Measurements from ENCODE around the gene LTBR.

GRCh38 chr12:6392504-6392903 lies 8.5 kb downstream of the LTBR start:
- TF ChIP-seq CTCF (IDR thresholded peaks at IDR 0.05) (no peak), POLR2AphosphoS5 (IDR thresholded peaks at IDR 0.05; ENCODE audit: low read depth, low read length) (no peak), REST (IDR thresholded peaks at IDR 0.05; ENCODE audit: insufficient read depth in 1 of 2, low read depth in 2 of 2, low read length in 1 of 2) (no peak)
